HFF-Myc (cell line): ENCODE results near the gene SMURF2.

Experiments
- DNase-seq: peaks from one replicate; pipeline ENCODE4 v3.0.0-alpha.2; 2011; ENCODE audit warnings: low read depth; ENCODE audit errors: extremely low read depth
- H3K4me3 ChIP-seq: replicated peaks from 2 replicates; pipeline ENCODE4 v1.5.1; 2011; ENCODE audit warnings: low read depth, mild to moderate bottlenecking, control low read depth, low read length
- CTCF ChIP-seq: IDR thresholded peaks from 2 replicates; pipeline ENCODE4 v1.5.1; 2012; ENCODE audit warnings: mild to moderate bottlenecking, low read depth, low read length, control low read depth; ENCODE audit errors: missing control alignments

Gene SMURF2

GRCh38 chr17:64653985-64654355 is 8.1 kb downstream of the SMURF2 start:
- no peak for DNase-seq
- peak overlapping the region; percentile 16; the same call in 1 of the 2 replicates for H3K4me3 ChIP-seq
- TF ChIP-seq CTCF = no peak

- no peak for DNase-seq
- TF ChIP-seq CTCF = no peak
- peak overlapping the region; percentile 16; the same call in 1 of the 2 replicates for H3K4me3 ChIP-seq
Measured at GRCh38 chr17:64653325-64653984, 8.7 kb downstream of the SMURF2 start.

GRCh38 chr17:64651889-64652288 is 10.2 kb downstream of the SMURF2 start:
- TF ChIP-seq CTCF = no peak
- H3K4me3 ChIP-seq = no peak overlapping the region
- no peak for DNase-seq

- no peak overlapping the region for H3K4me3 ChIP-seq
- no peak for DNase-seq
- TF ChIP-seq CTCF = no peak
Measured at GRCh38 chr17:64648234-64648633, 13.9 kb downstream of the SMURF2 start.

DNA sequence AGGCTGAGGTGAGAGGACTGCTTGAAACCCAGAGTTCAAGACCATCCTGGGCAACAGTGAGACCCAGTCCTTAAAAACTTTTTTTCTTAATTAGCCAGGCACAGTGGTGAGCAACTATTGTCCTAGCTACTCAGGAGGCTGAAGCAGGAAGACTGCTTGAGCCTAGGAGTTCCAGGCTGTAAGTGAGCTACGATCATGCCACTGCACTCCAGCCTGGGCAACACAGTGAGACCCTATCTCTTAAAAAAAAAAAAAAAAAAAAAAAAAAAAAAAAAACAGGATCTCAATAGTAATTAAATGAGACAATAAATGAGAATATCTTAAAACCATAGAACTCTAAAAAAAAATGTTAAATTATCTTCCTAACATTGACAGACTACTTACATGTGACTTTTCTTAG is 14.3 kb downstream of the SMURF2 start:
- H3K4me3 ChIP-seq = no peak overlapping the region
- no peak for DNase-seq
- no peak for TF ChIP-seq CTCF

DNA sequence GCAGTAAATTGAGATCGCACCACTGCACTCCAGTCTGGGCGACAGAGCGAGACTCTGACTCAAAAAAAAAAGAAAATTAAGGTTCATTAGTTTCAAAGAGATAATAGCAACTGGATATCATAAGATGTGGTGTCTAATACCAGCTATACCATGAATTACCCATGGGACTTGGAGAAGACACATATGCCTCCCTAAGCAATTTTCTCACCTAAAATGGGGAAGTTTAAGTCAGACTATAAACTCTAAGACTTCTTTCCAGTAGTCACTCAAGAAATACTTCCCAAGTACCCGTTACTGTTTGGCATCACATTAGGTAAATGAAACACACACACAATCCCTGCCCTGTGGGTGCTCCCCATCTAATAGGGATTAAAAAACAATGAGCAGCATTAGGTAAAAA is 22.6 kb downstream of the SMURF2 start:
- no peak for DNase-seq
- no peak overlapping the region for H3K4me3 ChIP-seq
- no peak for TF ChIP-seq CTCF
